ENCODE results near the gene XPNPEP3. TPM values are rescaled to one million over a fixed set of nuclear protein-coding genes. Genes with fewer than 3 reads are reported as not detected.

Gene XPNPEP3
- total and polyA plus RNA-seq, 2 of the 4 experiments (the other 2 are of a cell fraction), result 9.3 to 10.9 TPM

DNA sequence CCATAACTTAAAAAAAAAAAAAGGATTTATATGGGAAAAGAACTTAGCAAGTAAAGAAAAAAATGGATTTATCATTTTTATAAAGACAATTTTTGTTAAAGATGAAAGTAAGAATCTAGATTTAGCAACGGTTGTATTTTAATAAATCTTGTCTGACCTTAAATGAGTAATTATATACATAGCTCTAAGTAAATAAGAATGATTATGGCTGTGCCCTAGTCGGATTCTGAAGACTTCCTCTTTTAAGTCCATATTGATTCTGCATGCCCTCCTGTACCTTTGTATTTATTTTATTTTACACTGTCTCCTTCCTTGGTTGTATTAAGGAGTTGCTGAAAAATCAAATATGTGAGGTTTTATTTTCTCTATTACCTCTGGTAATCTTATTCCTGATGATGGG is 101.4 kb downstream of the XPNPEP3 start:
- Histone ChIP-seq H3K4me1 (ENCODE audit: control insufficient read depth, insufficient read depth, low read length) (peaks cover 2% of the 10 kb centered on the region; the same call in 1 of the 2 replicates), H4K5ac (ENCODE audit: low read depth, low read length) (no peak overlapping the region), H3K27ac (ENCODE audit: insufficient read depth, low read length) (no peak overlapping the region), H3K4me3 (ENCODE audit: insufficient read depth, low read depth, low read length) (no peak overlapping the region), H3K4me2 (ENCODE audit: low read depth, low read length) (no peak overlapping the region), H2BK120ac (ENCODE audit: low read depth, low read length) (no peak overlapping the region), H3K27me3 (ENCODE audit: control insufficient read depth, insufficient read depth, low read length) (no peaks in the 10 kb centered on the region), H2AFZ (replicated peaks; ENCODE audit: low read length, poor library complexity) (no peak overlapping the region), H2BK5ac (ENCODE audit: low read depth, low read length, poor library complexity, severe bottlenecking) (no peak overlapping the region), H3K9me1 (ENCODE audit: insufficient read depth, low read length) (peaks cover 3% of the 10 kb centered on the region), H2BK20ac (ENCODE audit: low read depth, low read length) (no peak overlapping the region), H3K14ac (replicated peaks; ENCODE audit: low read depth, low read length) (no peak overlapping the region), H3K79me1 (ENCODE audit: low read depth in 1 of 2, low read length in 2 of 2) (peaks cover 34 to 54% of the 10 kb centered on the region in 2 experiments), H3K56ac (ENCODE audit: extremely low read depth, insufficient read depth, low read length) (no peak overlapping the region), H2AK9ac (replicated peaks; ENCODE audit: low read depth, low read length, poor library complexity) (no peak overlapping the region), H2AK5ac (ENCODE audit: low read depth, low read length) (no peak overlapping the region), H4K8ac (ENCODE audit: low read depth in 2 of 2, low read length in 2 of 2) (no peak overlapping the region), H3K36me3 (ENCODE audit: control insufficient read depth, insufficient read depth, low read length) (peaks cover 36% of the 10 kb centered on the region), H4K20me1 (ENCODE audit: insufficient read depth, low read length) (peaks cover 8% of the 10 kb centered on the region), H4K91ac (ENCODE audit: insufficient read depth, low read depth, low read length) (no peak overlapping the region), H3K23ac (ENCODE audit: low read depth, low read length) (no peak overlapping the region), H3K18ac (ENCODE audit: low read depth, low read length) (no peak overlapping the region), H3K9ac (ENCODE audit: low read depth, low read length) (no peak overlapping the region), H3K4ac (ENCODE audit: low read depth, low read length) (no peak overlapping the region), H2BK15ac (ENCODE audit: low read depth, low read length) (no peak overlapping the region), H3K9me3 (ENCODE audit: control insufficient read depth, insufficient read depth, low read length) (no peaks in the 10 kb centered on the region)
- TF ChIP-seq BHLHE40 (IDR thresholded peaks at IDR 0.05; ENCODE audit: low read depth, low read length), result no peak
- TF ChIP-seq, protein P1, sequence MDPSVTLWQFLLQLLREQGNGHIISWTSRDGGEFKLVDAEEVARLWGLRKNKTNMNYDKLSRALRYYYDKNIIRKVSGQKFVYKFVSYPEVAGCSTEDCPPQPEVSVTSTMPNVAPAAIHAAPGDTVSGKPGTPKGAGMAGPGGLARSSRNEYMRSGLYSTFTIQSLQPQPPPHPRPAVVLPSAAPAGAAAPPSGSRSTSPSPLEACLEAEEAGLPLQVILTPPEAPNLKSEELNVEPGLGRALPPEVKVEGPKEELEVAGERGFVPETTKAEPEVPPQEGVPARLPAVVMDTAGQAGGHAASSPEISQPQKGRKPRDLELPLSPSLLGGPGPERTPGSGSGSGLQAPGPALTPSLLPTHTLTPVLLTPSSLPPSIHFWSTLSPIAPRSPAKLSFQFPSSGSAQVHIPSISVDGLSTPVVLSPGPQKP (IDR thresholded peaks at IDR 0.05; ENCODE audit: borderline replicate concordance, low read depth, low read length), result no peak
- TF ChIP-seq NFE2L2 (IDR thresholded peaks at IDR 0.05; ENCODE audit: low read depth, low read length), result no peak
- TF ChIP-seq MXI1 (IDR thresholded peaks at IDR 0.05; ENCODE audit: borderline replicate concordance, low read depth, low read length), result no peak
- TF ChIP-seq MAZ (IDR thresholded peaks at IDR 0.05; ENCODE audit: borderline replicate concordance, low read depth, low read length), result no peak
- TF ChIP-seq RAD21 (IDR thresholded peaks at IDR 0.05; ENCODE audit: low read length), result no peak
- no peak for TF ChIP-seq CHD1 (IDR thresholded peaks at IDR 0.05; ENCODE audit: low read depth, low read length)
- TF ChIP-seq MAFK (IDR thresholded peaks at IDR 0.05; ENCODE audit: low read depth, low read length), result no peak
- no peak for TF ChIP-seq RCOR1 (IDR thresholded peaks at IDR 0.05; ENCODE audit: insufficient replicate concordance, low read length)
- no peak for TF ChIP-seq CEBPB (IDR thresholded peaks at IDR 0.05; ENCODE audit: low read depth, low read length)
- TF ChIP-seq POLR2A (IDR thresholded peaks at IDR 0.05; ENCODE audit: low read depth, low read length), result no peak
- TF ChIP-seq SMC3 (IDR thresholded peaks at IDR 0.05; ENCODE audit: low read depth, low read length), result no peak
- TF ChIP-seq, protein P2, sequence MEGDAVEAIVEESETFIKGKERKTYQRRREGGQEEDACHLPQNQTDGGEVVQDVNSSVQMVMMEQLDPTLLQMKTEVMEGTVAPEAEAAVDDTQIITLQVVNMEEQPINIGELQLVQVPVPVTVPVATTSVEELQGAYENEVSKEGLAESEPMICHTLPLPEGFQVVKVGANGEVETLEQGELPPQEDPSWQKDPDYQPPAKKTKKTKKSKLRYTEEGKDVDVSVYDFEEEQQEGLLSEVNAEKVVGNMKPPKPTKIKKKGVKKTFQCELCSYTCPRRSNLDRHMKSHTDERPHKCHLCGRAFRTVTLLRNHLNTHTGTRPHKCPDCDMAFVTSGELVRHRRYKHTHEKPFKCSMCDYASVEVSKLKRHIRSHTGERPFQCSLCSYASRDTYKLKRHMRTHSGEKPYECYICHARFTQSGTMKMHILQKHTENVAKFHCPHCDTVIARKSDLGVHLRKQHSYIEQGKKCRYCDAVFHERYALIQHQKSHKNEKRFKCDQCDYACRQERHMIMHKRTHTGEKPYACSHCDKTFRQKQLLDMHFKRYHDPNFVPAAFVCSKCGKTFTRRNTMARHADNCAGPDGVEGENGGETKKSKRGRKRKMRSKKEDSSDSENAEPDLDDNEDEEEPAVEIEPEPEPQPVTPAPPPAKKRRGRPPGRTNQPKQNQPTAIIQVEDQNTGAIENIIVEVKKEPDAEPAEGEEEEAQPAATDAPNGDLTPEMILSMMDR (conservative IDR thresholded peaks at IDR 0.05; ENCODE audit: low read depth, low read length), result no peak
- TF ChIP-seq FOS (IDR thresholded peaks at IDR 0.05; ENCODE audit: low read depth, low read length), result no peak
- no peak for TF ChIP-seq RFX5 (IDR thresholded peaks at IDR 0.05; ENCODE audit: low read depth, low read length)
- TF ChIP-seq, protein P3, sequence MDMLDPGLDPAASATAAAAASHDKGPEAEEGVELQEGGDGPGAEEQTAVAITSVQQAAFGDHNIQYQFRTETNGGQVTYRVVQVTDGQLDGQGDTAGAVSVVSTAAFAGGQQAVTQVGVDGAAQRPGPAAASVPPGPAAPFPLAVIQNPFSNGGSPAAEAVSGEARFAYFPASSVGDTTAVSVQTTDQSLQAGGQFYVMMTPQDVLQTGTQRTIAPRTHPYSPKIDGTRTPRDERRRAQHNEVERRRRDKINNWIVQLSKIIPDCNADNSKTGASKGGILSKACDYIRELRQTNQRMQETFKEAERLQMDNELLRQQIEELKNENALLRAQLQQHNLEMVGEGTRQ (IDR thresholded peaks at IDR 0.05; ENCODE audit: low read depth, low read length), result no peak
- dilution Hi-C loops (cut with HindIII; ENCODE audit: low sequenced_read_pairs, unreplicated experiment) (no loop called here), in situ Hi-C loops (cut with MboI; ENCODE audit: low sequenced_read_pairs) (loop anchor here (10.0 kb wide), 1 partner anchor 127 kb away; no protein-coding TSS in a partner anchor), intact Hi-C loops (cut with micrococcal nuclease) (no loop called here)
- no peak for DNase-seq
- BruUV-seq (replicated peaks), result no TSS peak
- ChIA-PET CTCF (no interaction called here), POLR2A (ENCODE audit: unreplicated experiment) (no interaction called here)
- no peak for ATAC-seq (ENCODE audit: low read depth)
- no CpG with 5 or more reads among the region's 2 CpGs for WGBS, 2 experiments (ENCODE audit: extremely low coverage in 2 of 2, insufficient read length in 1 of 2)
